ENCODE measurements around the gene BRCC3. TPM values are rescaled to one million over a fixed set of nuclear protein-coding genes. Genes with fewer than 3 reads are reported as not detected.

Gene BRCC3
- total RNA-seq, 1 donor from 2014 or later, result 15.8 TPM

DNA sequence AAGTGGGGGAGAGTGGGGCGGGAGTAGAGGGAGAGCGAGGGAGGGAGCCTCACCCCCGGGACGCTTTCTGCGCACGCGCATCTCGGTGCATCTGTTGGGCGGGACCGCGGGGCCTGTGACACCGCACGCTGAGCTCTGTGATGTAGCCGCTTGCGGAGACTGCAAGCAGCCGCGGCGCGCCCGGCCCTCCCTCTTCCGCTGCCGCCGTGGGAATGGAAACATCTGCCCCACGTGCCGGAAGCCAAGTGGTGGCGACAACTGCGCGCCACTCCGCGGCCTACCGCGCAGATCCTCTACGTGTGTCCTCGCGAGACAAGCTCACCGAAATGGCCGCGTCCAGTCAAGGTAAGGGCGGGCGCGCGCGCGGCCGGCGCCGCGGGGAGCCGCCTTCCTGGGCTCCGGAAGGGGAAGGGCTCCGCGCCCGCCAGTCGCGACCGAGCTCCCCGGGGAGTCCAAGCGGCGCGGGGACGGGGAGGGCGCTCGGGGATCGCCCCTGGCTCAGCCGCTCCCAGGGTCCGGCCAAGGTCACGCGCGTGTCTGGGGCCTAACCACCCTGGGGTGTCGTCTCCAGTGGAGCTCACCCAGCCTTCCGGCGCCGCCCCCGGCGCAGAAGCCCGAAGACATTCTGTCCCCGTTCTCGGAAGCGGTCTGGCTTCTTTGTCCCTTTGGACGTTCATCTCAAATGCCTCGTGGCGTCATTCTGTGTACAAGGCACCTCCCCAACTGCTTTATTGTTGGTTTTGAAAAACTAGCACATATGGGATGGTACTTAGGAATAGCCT lies 44.4 kb upstream of the BRCC3 start, which contains the start of gene FUNDC2:
Gene FUNDC2, plus strand, starts transcription at position 118 of the 782 bp plus-strand sequence. Its CDS starts 95 bp downstream, at position 213.
- Mint-ChIP-seq H3K27ac (ENCODE audit: unreplicated experiment) (peak within 1 kb of the TSS; percentile 97), H3K4me3 (ENCODE audit: unreplicated experiment) (peak within 1 kb of the TSS; percentile 79), H3K9me3 (ENCODE audit: low read depth) (peaks cover 5% of the 10 kb centered on the region), H3K4me1 (ENCODE audit: low read depth) (peaks cover 11% of the 10 kb centered on the region), H3K36me3 (ENCODE audit: low read depth) (no peaks in the 10 kb centered on the region), H3K27me3 (ENCODE audit: low read depth) (no peaks in the 10 kb centered on the region)
- TF ChIP-seq CTCF (IDR thresholded peaks at IDR 0.05), result no peak
- peak; percentile 98 for DNase-seq (ENCODE audit: low spot score)

GRCh38 chrX:155027509-155028066 lies 43.7 kb upstream of the BRCC3 start:
- Mint-ChIP-seq H3K36me3 (ENCODE audit: low read depth) (no peaks in the 10 kb centered on the region), H3K9me3 (ENCODE audit: low read depth) (peaks cover 5% of the 10 kb centered on the region), H3K4me3 (ENCODE audit: unreplicated experiment) (peak overlapping the region; percentile 79), H3K27me3 (ENCODE audit: low read depth) (no peaks in the 10 kb centered on the region), H3K4me1 (ENCODE audit: low read depth) (peaks cover 11% of the 10 kb centered on the region), H3K27ac (ENCODE audit: unreplicated experiment) (peak overlapping the region; percentile 92)
- DNase-seq (ENCODE audit: low spot score), result no peak
- TF ChIP-seq CTCF (IDR thresholded peaks at IDR 0.05), result no peak

GRCh38 chrX:155028129-155028528 lies 43.2 kb upstream of the BRCC3 start:
- Mint-ChIP-seq H3K4me1 (ENCODE audit: low read depth) (peaks cover 11% of the 10 kb centered on the region), H3K4me3 (ENCODE audit: unreplicated experiment) (peak overlapping the region; percentile 79), H3K27ac (ENCODE audit: unreplicated experiment) (peak overlapping the region; percentile 92), H3K9me3 (ENCODE audit: low read depth) (peaks cover 5% of the 10 kb centered on the region), H3K36me3 (ENCODE audit: low read depth) (no peaks in the 10 kb centered on the region), H3K27me3 (ENCODE audit: low read depth) (no peaks in the 10 kb centered on the region)
- no peak for TF ChIP-seq CTCF (IDR thresholded peaks at IDR 0.05)
- DNase-seq (ENCODE audit: low spot score), result no peak

- H3K27ac Mint-ChIP-seq (ENCODE audit: unreplicated experiment), result peak overlapping the region; percentile 14
- H3K27me3 Mint-ChIP-seq (ENCODE audit: low read depth), result no peaks in the 10 kb centered on the region
- H3K4me3 Mint-ChIP-seq (ENCODE audit: unreplicated experiment), result peak overlapping the region; percentile 1
- no peak for TF ChIP-seq CTCF (IDR thresholded peaks at IDR 0.05)
- H3K4me1 Mint-ChIP-seq (ENCODE audit: low read depth), result peaks cover 11% of the 10 kb centered on the region
- no peaks in the 10 kb centered on the region for H3K36me3 Mint-ChIP-seq (ENCODE audit: low read depth)
- H3K9me3 Mint-ChIP-seq (ENCODE audit: low read depth), result peaks cover 3% of the 10 kb centered on the region
- DNase-seq (ENCODE audit: low spot score), result no peak
These were observed 42.4 kb upstream of the BRCC3 start for GRCh38 chrX:155028877-155029291.

DNA sequence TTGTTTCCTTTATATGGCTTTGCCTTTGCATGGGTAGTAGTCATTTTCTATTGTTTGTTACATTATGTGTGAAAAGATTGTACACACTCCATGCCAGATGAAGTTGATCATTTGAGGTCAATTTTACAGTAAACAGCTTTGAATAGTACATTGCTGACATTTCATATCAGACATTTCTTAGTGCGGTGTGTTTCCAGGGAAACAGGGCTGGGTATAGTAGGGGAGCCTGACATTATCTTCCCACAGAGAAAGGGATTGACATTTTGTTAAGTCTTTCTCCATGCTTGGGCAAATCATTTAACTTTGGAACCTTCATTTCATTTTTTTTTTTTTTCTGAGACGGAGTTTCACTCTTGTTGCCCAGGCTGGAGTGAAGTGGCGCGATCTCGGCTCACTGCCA lies 39.7 kb upstream of the BRCC3 start:
- Mint-ChIP-seq H3K4me1 (ENCODE audit: low read depth) (peaks cover 11% of the 10 kb centered on the region), H3K27me3 (ENCODE audit: low read depth) (no peaks in the 10 kb centered on the region), H3K4me3 (ENCODE audit: unreplicated experiment) (no peak overlapping the region), H3K36me3 (ENCODE audit: low read depth) (peaks cover 8% of the 10 kb centered on the region), H3K27ac (ENCODE audit: unreplicated experiment) (no peak overlapping the region), H3K9me3 (ENCODE audit: low read depth) (peaks cover 22% of the 10 kb centered on the region)
- DNase-seq (ENCODE audit: low spot score), result no peak
- no peak for TF ChIP-seq CTCF (IDR thresholded peaks at IDR 0.05)

Data from chondrocyte (in vitro differentiated cells).